ENCODE data around the gene TMEM18.

GRCh38 chr2:650343-651310 lies 26.6 kb downstream of the TMEM18 start:
- TF ChIP-seq TAF1 (IDR thresholded peaks at IDR 0.05; ENCODE audit: low read depth) (no peak), RAD21 (conservative IDR thresholded peaks at IDR 0.05) (no peak)

Data from neural cell (in vitro differentiated cells).